KMS-11 (cell line): Measurements from ENCODE around the gene LSP1.

Experiments used
- H2AFZ ChIP-seq: fragments of 200-600 bp; sonication (generic); 2 replicates; pipeline ENCODE4 v1.6.1; 2016; ENCODE audit warnings: antibody characterized with exemption, mixed run types, low read depth
- H3K27ac ChIP-seq: fragments of 200-600 bp; sonication (generic); 2 replicates; pipeline ENCODE4 v1.6.1; 2016; ENCODE audit warnings: mild to moderate bottlenecking, mixed run types
- H3K27me3 ChIP-seq: fragments of 200-600 bp; sonication (generic); 2 replicates; pipeline ENCODE4 v1.6.1; 2017; ENCODE audit warnings: mild to moderate bottlenecking, low read depth, mixed run types, moderate library complexity; ENCODE audit not compliant: insufficient read depth
- H3K36me3 ChIP-seq: fragments of 200-600 bp; sonication (generic); 2 replicates; pipeline ENCODE4 v1.6.1; 2017; ENCODE audit warnings: mild to moderate bottlenecking, mixed run types; ENCODE audit not compliant: insufficient read depth
- H3K4me1 ChIP-seq: fragments of 200-600 bp; sonication (generic); 2 replicates; pipeline ENCODE4 v1.6.1; 2016; ENCODE audit warnings: mild to moderate bottlenecking, low read depth, mixed run types; ENCODE audit not compliant: poor library complexity, severe bottlenecking
- H3K4me2 ChIP-seq: fragments of 200-600 bp; sonication (generic); 2 replicates; pipeline ENCODE4 v1.7.0; 2016; ENCODE audit warnings: mild to moderate bottlenecking, mixed run types
- H3K4me3 ChIP-seq: fragments of 200-600 bp; sonication (generic); IDR thresholded peaks from 2 replicates; pipeline ENCODE4 v1.6.1; 2017; ENCODE audit warnings: low read depth, low read length, mixed read lengths; ENCODE audit not compliant: insufficient read depth
- H3K79me2 ChIP-seq: fragments of 200-600 bp; sonication (generic); 2 replicates; pipeline ENCODE4 v1.6.1; 2016; ENCODE audit warnings: low read depth, mixed run types; ENCODE audit not compliant: insufficient read depth
- H3K9ac ChIP-seq: fragments of 200-600 bp; sonication (generic); 2 replicates; pipeline ENCODE4 v1.6.1; 2016; ENCODE audit warnings: mild to moderate bottlenecking, mixed run types
- H4K20me1 ChIP-seq: fragments of 200-600 bp; sonication (generic); 2 replicates; pipeline ENCODE4 v1.6.1; 2016; ENCODE audit warnings: mild to moderate bottlenecking, mixed run types; ENCODE audit not compliant: insufficient read depth
- TF ChIP-seq, protein P1 (sequence below): fragments of 200-600 bp; sonication (generic); conservative IDR thresholded peaks from 2 replicates; pipeline ENCODE4 v1.6.1; 2017; ENCODE audit warnings: low read depth, mild to moderate bottlenecking, antibody characterized with exemption, low read length, moderate library complexity, mixed read lengths

LSP1 gene

DNA sequence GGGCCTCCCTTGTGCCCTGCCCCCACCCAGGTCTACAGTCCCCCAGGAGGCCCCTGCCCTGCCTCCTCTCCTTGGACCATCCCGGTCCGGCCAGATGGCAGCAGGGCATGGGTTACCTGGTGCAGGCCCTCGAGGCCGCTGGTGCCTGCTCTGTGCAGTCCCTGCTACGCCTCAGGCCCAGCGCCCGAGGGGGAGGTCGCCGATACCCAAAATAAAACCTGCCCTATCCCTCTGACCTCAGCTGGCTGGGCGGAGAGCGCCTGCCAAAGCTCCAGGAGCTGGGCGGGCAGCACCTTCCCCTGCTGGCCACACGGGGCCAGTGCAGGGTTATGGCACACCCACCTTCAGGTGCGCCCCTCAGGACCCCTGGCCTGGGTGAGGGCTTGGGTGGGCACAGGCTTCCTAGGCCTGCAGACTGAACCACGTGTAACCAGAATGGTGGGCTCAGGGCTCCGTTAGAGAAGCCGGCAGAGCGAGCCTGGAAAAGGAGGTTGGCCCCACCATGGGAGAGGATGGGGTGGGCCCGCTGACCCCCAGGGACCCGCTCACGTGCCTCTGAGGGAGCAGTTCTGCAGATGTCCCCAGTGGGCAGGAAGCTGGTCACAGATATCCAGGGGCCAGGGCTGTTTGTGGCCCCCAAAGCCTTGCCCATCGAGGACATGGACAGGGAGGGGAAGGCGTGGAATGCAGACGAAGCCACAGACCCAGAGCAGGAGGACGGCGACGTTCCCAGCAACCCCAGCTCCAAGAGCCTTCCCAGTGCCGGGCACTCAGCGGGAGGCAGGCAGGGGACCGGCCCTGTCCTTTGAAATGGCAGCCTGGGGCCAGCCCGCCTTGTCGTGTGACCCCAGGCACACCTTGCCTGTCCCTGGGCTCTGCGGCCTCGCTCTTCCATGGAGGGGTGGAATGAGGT lies 64.9 kb downstream of the LSP1 start:
- no peaks in the 10 kb centered on the region for H3K4me1 ChIP-seq
- TF ChIP-seq, protein P1, sequence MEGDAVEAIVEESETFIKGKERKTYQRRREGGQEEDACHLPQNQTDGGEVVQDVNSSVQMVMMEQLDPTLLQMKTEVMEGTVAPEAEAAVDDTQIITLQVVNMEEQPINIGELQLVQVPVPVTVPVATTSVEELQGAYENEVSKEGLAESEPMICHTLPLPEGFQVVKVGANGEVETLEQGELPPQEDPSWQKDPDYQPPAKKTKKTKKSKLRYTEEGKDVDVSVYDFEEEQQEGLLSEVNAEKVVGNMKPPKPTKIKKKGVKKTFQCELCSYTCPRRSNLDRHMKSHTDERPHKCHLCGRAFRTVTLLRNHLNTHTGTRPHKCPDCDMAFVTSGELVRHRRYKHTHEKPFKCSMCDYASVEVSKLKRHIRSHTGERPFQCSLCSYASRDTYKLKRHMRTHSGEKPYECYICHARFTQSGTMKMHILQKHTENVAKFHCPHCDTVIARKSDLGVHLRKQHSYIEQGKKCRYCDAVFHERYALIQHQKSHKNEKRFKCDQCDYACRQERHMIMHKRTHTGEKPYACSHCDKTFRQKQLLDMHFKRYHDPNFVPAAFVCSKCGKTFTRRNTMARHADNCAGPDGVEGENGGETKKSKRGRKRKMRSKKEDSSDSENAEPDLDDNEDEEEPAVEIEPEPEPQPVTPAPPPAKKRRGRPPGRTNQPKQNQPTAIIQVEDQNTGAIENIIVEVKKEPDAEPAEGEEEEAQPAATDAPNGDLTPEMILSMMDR, result 0 out of 2 replicates have a peak, but pooled peaks have one; percentile 25
- no peak overlapping the region for H3K9ac ChIP-seq
- no peak overlapping the region for H3K4me3 ChIP-seq
- peaks cover 61% of the 10 kb centered on the region for H3K27me3 ChIP-seq
- H3K27ac ChIP-seq, result no peak overlapping the region
- no peak overlapping the region for H3K4me2 ChIP-seq
- no peaks in the 10 kb centered on the region for H4K20me1 ChIP-seq
- no peaks in the 10 kb centered on the region for H3K36me3 ChIP-seq
- H2AFZ ChIP-seq, result no peak overlapping the region
- no peaks in the 10 kb centered on the region for H3K79me2 ChIP-seq

DNA sequence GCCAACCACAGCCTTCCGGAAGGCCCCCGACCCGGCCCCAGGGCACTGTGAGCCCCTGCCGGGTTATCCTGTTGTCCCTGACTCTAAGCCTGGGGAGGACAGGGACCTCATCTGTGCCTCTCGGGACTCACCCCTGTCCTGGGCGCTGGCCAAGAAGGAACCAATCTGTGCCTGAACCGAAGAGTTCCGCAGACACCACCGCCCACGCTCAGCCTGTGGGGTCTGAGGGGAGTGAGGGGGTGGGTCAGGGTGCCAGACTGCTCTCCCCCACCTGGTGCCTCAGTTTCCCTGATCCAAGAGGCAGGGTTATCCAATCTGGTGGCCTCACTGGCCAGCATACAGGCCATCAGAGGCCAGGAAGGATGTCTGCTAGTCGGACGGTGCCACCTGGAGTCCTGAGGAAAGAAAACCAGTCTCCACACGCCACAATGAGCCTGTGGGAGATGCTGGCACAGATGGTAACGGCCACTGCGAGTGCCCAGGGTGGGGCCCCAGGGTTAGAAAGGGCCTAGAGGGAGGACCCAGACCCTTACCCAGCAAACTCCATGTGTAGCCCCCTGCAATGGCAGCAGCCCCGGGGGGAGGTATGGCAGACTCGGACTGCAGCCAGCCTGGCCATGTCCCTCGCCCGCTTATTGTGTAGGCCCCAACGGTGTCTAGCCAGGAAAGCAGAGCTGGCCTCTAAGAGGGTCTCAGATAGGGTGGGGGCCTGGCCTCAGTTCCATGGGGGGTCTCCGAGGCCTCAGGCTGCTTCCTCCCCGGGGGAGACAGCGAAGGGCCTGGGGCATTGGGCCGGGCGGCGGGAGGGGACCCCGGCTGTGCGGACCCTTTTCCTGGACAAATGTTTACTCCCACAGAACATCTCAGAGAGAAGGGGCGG lies 65.8 kb downstream of the LSP1 start:
- Histone ChIP-seq H3K27me3 (peaks cover 61% of the 10 kb centered on the region), H2AFZ (no peak overlapping the region), H3K27ac (no peak overlapping the region)

DNA sequence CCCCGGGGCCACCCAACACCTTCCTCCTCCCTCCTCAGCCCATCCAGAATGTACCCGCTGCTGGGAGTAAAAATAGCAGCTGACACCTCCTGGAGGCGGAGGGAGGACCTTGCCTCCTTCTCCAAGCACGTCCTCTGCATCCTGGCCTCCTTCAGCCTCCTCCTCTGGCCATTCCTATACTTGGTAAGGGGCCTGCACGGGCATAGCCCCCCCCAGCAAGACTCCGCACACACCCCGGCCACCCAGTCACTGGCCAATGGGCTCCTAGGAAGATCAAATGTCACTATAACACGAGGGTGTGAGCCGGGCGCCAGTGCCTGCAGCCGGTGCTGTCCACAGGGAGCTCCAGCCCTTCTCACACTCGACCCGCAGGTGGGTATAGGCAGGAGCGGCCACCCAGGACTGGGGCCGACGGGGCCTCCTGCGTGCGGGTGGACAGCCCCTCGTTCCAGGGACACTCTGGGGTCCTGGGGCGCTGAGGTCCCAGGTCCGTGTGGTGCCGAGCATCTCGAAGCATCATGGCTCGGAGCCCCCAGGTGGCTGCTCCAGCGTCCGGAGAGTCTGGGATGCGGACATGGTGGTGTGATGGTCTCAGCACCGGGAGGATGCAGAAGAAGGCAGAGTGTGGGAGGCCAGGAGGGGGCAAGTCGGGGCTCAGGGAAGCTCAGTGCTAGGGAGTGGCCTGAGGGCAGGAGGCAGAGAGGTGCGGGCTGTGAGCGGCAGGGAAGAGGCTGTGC lies 66.7 kb downstream of the LSP1 start, which contains the start of gene TNNT3:
Gene TNNT3 (plus strand): TSS at position 313 of the 737 bp plus-strand sequence. CDS start 3,172 bp downstream, outside the sequence.
- no peak within 1 kb of the TSS for H3K27ac ChIP-seq

More for the DNA sequence above, 65.8 kb downstream of the LSP1 start:
- Histone ChIP-seq H3K4me2 (no peak overlapping the region), H3K4me3 (no peak overlapping the region), H3K4me1 (no peaks in the 10 kb centered on the region), H4K20me1 (no peaks in the 10 kb centered on the region), H3K36me3 (no peaks in the 10 kb centered on the region), H3K9ac (no peak overlapping the region), H3K79me2 (no peaks in the 10 kb centered on the region)
- TF ChIP-seq, protein P1, result no peak

More for the DNA sequence above, 66.7 kb downstream of the LSP1 start, which contains the start of gene TNNT3:
- no peak within 1 kb of the TSS for H3K4me3 ChIP-seq
- H3K4me2 ChIP-seq, result no peak within 1 kb of the TSS
- no peaks in the 10 kb centered on the region for H3K79me2 ChIP-seq
- H3K4me1 ChIP-seq, result no peaks in the 10 kb centered on the region
- peaks cover 70% of the 10 kb centered on the region for H3K27me3 ChIP-seq
- no peak within 1 kb of the TSS for H2AFZ ChIP-seq
- H4K20me1 ChIP-seq, result no peaks in the 10 kb centered on the region
- no peaks in the 10 kb centered on the region for H3K36me3 ChIP-seq
- TF ChIP-seq, protein P1, result no peak
- no peak within 1 kb of the TSS for H3K9ac ChIP-seq
